HUES48 (cell line): ENCODE measurements around the gene EIF2B2.

Source experiments
- H3K27ac ChIP-seq: one replicate; pipeline ENCODE4 v1.7.0; 2013; ENCODE audit warnings: low read depth, low read length, inconsistent platforms
- H3K27me3 ChIP-seq: 2 replicates; pipeline ENCODE4 v1.6.1; 2013; ENCODE audit warnings: mild to moderate bottlenecking, low read length; ENCODE audit not compliant: control insufficient read depth, insufficient read depth
- H3K36me3 ChIP-seq: 2 replicates; pipeline ENCODE4 v1.6.1; 2013; ENCODE audit warnings: low read length; ENCODE audit not compliant: control insufficient read depth, insufficient read depth
- H3K4me1 ChIP-seq: 2 replicates; pipeline ENCODE4 v1.6.1; 2013; ENCODE audit warnings: mild to moderate bottlenecking, low read length; ENCODE audit not compliant: control insufficient read depth, insufficient read depth
- H3K4me3 ChIP-seq: 2 replicates; pipeline ENCODE4 v1.5.1; 2013; ENCODE audit warnings: mild to moderate bottlenecking, low read depth, low read length
- H3K9ac ChIP-seq: 2 replicates; pipeline ENCODE4 v1.6.1; 2013; ENCODE audit warnings: mild to moderate bottlenecking, low read depth, low read length, moderate library complexity
- H3K9me3 ChIP-seq: 2 replicates; pipeline ENCODE4 v1.6.1; 2013; ENCODE audit warnings: low read length; ENCODE audit not compliant: control insufficient read depth, insufficient read depth

Gene EIF2B2

DNA sequence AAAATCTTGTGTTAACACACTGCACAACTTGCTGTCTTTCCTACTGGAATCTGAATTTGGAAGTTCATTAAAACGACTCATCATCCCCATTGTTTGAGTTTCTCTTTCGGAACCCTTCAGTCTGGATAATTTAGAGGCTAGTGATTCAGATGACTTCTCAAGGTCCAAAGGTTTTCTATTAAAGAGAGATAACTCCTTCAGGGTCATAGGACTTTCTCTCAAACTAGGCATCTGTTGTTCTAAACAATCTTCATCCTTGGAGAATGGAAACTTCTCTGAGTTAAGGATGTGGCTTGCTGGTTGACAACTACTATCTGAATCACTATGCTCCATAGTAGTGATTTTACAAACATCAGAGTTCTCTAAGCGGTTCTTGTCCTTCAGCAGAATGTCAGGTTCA is 44.2 kb downstream of the EIF2B2 start:
- H3K4me3 ChIP-seq, result no peak overlapping the region
- no peaks in the 10 kb centered on the region for H3K4me1 ChIP-seq
- no peaks in the 10 kb centered on the region for H3K27me3 ChIP-seq
- peaks cover 4% of the 10 kb centered on the region; the same call in 1 of the 2 replicates for H3K36me3 ChIP-seq
- H3K9ac ChIP-seq, result no peak overlapping the region
- H3K9me3 ChIP-seq, result no peaks in the 10 kb centered on the region
- no peak overlapping the region for H3K27ac ChIP-seq

DNA sequence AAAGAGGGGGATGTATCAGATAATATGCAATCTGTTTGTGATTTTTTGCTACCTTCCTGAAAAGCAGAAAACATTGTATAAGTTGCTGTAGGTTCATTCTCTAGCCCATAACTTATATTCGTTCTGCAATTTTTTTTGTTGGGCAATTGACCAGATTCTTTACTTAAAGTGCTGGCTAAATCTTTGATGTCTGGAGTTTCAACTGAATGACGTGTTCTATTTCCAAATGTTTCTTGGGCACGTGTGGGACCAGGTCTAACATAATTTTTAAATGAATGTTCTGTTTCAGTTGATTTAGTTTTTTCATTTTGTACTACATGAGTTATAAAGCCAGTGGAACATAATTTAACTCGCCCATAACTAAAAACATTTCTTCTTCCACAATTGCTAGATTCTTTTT is 44.8 kb downstream of the EIF2B2 start:
- H3K9ac ChIP-seq, result no peak overlapping the region
- H3K4me1 ChIP-seq, result no peaks in the 10 kb centered on the region
- no peak overlapping the region for H3K4me3 ChIP-seq
- H3K36me3 ChIP-seq, result no peaks in the 10 kb centered on the region
- H3K9me3 ChIP-seq, result no peaks in the 10 kb centered on the region
- H3K27ac ChIP-seq, result no peak overlapping the region
- no peaks in the 10 kb centered on the region for H3K27me3 ChIP-seq

DNA sequence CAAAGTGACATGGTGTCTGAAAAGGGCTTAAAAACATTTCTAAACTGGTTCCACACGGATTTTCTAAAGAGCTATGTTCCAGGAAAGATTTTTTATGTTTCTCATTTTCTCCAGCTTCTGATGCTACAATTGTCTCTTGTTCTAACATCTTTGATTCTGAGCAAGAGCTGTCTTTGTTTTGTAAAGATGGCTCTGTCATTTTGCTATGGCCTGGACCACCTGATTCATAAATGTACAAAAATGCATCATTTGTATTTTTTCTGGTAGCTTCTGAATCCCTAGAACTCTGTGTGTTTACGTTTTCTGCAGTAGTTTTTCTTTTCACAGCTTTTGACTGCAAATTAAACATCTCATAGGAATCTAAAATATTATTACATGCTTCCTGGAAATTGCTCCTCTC is 45.4 kb downstream of the EIF2B2 start:
- Histone ChIP-seq H3K4me1 (no peaks in the 10 kb centered on the region), H3K36me3 (no peaks in the 10 kb centered on the region), H3K27me3 (no peaks in the 10 kb centered on the region), H3K9ac (no peak overlapping the region), H3K9me3 (no peaks in the 10 kb centered on the region), H3K27ac (no peak overlapping the region), H3K4me3 (no peak overlapping the region)

DNA sequence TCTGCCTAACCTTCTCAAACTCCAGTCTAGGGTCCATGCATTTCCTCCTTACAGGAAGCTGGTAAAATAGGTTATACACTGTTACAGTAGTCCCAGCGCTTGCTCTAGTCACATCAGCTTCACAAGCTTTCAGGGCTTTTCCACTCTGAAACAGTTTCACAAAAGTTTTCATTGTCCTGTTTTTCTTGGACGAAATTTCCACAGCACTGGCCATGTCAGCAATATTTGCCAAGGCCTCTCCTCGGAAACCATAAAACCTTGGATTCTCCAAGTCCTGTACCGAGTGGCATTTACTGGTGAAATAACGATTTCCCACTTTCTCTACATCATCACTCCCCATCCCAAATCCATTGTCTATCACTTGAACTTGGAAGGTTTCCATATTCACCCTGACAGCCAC is 46.4 kb downstream of the EIF2B2 start:
- Histone ChIP-seq H3K4me3 (no peak overlapping the region), H3K27ac (no peak overlapping the region), H3K36me3 (no peaks in the 10 kb centered on the region; the same call in 1 of the 2 replicates), H3K4me1 (no peaks in the 10 kb centered on the region), H3K9me3 (no peaks in the 10 kb centered on the region), H3K9ac (no peak overlapping the region), H3K27me3 (no peaks in the 10 kb centered on the region)

DNA sequence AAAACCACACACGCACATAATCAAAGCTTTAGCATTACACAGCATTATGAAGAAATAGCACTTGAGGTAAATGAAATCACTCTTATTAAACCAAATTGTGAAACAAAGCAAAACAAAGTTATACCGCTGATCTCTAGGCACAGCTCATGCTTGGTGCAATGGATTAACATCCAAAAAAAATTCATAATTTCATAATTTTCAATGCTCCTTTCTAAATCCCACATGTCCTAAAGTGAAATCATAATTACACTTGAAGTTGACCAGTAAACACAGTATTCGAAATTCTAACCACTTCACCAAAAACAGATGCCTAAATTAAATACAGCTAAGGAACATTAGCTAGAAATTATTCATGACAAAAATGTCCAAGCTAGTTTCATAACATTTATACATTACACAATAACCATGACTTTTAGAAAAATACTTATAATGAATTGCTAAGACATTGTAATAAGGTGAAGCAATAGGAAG is 47.0 kb downstream of the EIF2B2 start:
- Histone ChIP-seq H3K27ac (no peak overlapping the region), H3K4me1 (no peaks in the 10 kb centered on the region), H3K9me3 (no peaks in the 10 kb centered on the region), H3K27me3 (no peaks in the 10 kb centered on the region), H3K36me3 (no peaks in the 10 kb centered on the region; the same call in 1 of the 2 replicates), H3K4me3 (no peak overlapping the region), H3K9ac (no peak overlapping the region)

DNA sequence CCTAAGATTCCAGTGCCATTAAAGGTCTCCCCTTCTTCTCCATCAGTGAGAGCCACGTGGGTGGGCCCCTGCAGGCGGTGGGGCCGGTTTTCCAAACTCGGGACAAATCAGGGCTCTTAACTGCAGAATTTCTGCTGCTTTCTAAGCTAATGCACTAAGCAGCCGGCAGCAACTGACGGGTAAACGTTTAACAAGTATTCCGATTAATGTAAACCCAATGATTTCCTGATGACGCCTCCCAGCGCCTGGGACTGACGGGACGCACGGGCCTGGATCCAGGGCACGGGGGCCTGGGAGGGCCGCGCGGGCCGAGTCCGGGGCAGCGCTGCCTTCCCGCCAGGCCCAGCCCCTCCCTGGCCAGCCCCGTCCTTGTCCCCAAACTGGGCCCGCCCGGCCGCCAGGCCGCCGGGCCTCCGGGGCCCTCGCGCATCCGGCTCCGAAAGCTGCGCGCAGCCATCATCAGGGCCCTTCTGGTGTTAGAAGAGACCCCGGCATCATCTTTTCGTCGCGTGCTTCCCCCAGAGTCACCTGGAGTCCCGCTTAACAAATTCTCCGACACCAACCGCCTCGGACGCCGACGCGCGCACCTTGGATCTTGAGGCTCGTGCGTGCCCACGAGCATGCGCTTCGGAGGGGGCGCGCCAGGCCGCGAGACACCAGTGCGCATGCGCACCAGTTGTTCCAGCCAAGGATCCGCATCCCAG is 48.3 kb downstream of the EIF2B2 start, which contains the start of gene MLH3:
MLH3 (minus strand) TSS at position 616 of the 704 bp plus-strand sequence. CDS start 1,812 bp downstream, outside the sequence.
- Histone ChIP-seq H3K27ac (peak within 1 kb of the TSS; percentile 92), H3K27me3 (no peaks in the 10 kb centered on the region), H3K9ac (peak within 1 kb of the TSS; percentile 83), H3K4me1 (no peaks in the 10 kb centered on the region), H3K36me3 (no peaks in the 10 kb centered on the region; the same call in 1 of the 2 replicates), H3K9me3 (no peaks in the 10 kb centered on the region), H3K4me3 (peak within 1 kb of the TSS; percentile 72)

DNA sequence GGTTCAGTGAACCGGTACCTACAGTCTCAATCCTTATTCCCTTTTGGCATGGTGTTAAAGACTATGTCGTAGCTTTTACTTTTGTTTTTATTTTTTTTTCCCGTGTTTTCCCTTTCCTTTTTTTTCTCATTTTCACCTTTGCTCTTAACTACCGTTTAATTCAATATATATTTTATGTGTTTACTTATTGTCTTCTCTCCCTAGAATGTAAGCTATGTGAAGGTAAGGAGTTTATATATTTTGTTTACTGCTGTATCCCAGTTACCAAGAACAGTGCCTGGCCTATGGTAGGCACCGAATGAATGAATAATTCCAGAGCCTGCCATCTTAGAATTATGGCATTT is 48.8 kb downstream of the EIF2B2 start:
- H3K9me3 ChIP-seq, result no peaks in the 10 kb centered on the region
- no peaks in the 10 kb centered on the region for H3K27me3 ChIP-seq
- no peak overlapping the region for H3K27ac ChIP-seq
- H3K4me1 ChIP-seq, result no peaks in the 10 kb centered on the region
- H3K9ac ChIP-seq, result no peak overlapping the region
- peak overlapping the region; percentile 72 for H3K4me3 ChIP-seq
- no peaks in the 10 kb centered on the region; the same call in 1 of the 2 replicates for H3K36me3 ChIP-seq

DNA sequence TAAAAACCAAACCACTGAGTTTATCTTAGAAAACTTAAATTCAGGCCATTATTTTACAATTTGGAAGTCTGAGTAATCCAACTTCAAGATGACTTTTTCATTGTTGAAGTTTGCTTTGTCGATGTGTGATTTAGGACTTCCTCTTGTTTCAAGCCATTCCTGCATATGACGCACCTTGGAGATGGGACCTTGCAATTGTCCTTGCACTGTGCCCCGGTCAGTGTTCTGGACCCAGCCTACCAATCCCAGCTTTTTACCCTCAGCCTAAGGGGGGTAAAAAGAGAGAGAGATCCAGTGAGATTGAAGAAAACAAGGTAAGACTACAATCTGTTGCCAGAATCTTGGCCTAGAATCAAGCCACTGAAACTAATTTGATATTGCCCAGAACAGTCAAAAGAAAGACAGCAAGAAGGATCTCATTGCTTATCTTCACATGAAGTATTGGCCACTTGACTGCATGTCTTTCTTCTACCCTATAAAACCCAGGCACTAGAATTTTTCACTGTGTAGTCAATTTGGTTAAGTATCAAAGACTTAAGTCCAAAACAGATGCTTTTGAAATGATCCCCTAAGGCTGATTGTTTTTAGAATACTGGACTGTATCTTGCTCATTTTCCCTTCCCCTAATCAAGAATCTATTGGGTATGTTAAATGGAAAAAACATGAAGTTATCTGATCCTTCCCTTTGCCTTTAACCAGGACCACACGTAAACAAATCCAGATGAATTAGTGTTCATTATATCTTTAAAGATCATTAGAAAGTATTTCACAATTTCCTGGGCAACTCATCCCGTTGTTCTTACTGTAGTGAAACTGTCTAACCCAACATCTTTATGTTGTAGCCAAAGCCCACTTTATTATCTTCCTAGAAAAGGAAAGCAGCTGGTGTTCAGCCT is 50.9 kb downstream of the EIF2B2 start:
- H3K9ac ChIP-seq, result no peak overlapping the region
- H3K4me3 ChIP-seq, result no peak overlapping the region
- H3K4me1 ChIP-seq, result no peaks in the 10 kb centered on the region
- no peaks in the 10 kb centered on the region for H3K9me3 ChIP-seq
- no peaks in the 10 kb centered on the region for H3K27me3 ChIP-seq
- H3K36me3 ChIP-seq, result no peaks in the 10 kb centered on the region; the same call in 1 of the 2 replicates
- H3K27ac ChIP-seq, result no peak overlapping the region

DNA sequence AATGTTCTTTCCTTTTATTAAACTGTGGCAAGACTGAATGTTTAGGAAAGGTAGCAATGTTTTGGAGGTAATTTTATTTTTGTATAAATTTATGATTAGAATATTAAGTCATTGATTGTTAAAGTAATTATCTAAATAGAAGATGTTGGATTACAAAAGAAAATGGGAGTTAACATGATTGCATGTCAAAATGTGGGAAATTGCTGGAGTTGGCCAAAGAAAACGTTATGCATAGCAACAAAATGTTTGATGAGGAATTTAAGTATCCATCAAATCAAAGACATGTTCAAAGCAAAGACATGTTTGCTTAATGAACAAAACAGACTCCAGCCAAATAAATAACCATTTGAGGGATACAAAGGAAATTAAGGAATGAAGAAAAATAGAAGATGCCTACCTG is 51.7 kb downstream of the EIF2B2 start:
- H3K27ac ChIP-seq, result no peak overlapping the region
- no peak overlapping the region for H3K4me3 ChIP-seq
- H3K4me1 ChIP-seq, result no peaks in the 10 kb centered on the region

DNA sequence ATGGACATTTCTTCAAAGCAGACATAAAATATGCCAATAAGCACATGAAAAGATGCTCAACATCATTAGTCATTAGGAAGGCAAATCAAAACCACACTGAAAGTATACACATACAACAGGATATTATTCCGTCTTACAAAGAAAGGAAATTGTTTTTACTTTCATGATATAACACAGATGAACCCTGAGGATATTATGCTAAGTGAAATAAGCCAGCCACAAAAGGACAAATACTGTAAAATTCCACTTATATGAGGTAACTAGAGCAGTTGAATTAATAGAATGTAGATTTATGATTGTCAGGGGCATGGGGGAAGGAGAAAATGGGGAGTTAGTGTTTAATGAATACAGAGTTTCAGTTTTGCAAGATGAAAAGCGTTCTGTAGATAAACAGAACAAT is 56.9 kb downstream of the EIF2B2 start:
- H3K36me3 ChIP-seq, result peaks cover 15% of the 10 kb centered on the region
- no peak overlapping the region for H3K9ac ChIP-seq
- H3K4me1 ChIP-seq, result no peaks in the 10 kb centered on the region
- H3K27me3 ChIP-seq, result no peaks in the 10 kb centered on the region
- no peak overlapping the region for H3K4me3 ChIP-seq
- H3K27ac ChIP-seq, result no peak overlapping the region
- no peaks in the 10 kb centered on the region for H3K9me3 ChIP-seq

More for the DNA sequence above, 51.7 kb downstream of the EIF2B2 start:
- Histone ChIP-seq H3K36me3 (peaks cover under 1% of the 10 kb centered on the region; the same call in 1 of the 2 replicates), H3K27me3 (no peaks in the 10 kb centered on the region), H3K9me3 (no peaks in the 10 kb centered on the region), H3K9ac (no peak overlapping the region)

DNA sequence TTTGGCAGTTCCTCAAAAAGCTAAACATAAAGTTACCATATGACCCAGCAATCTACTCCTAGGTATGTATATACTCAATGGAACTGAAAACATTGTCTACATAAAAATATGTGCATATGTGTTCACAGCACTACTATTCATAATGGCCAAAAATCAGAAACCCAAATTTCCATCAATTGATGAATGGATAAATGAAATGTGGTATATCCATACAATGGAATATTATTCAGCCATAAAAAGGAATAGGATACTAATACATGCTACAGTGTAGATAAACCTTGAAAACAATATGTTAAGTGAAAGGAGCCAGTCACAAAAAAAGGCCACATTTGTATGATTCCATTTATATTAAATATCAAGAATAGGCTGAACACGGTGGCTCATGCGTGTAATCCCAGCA is 57.7 kb downstream of the EIF2B2 start:
- no peak overlapping the region for H3K27ac ChIP-seq
- no peaks in the 10 kb centered on the region for H3K9me3 ChIP-seq
- H3K4me1 ChIP-seq, result no peaks in the 10 kb centered on the region
- H3K36me3 ChIP-seq, result peaks cover 15% of the 10 kb centered on the region
- no peaks in the 10 kb centered on the region for H3K27me3 ChIP-seq
- H3K4me3 ChIP-seq, result no peak overlapping the region
- no peak overlapping the region for H3K9ac ChIP-seq
